OCI-LY1 (cell line): ENCODE data around the gene VWA8.

ENCODE experiments used
- H2AFZ ChIP-seq: fragments of 200-600 bp; sonication (generic), shearing (Covaris generic); 2 replicates; pipeline ENCODE4 v1.6.0; 2014; ENCODE audit warnings: antibody characterized with exemption, mild to moderate bottlenecking, low read length
- H3F3A ChIP-seq: fragments of 200-600 bp; sonication (generic), shearing (Covaris generic); 2 replicates; pipeline ENCODE4 v1.6.0; 2014; ENCODE audit warnings: mild to moderate bottlenecking, antibody characterized with exemption, low read length, moderate library complexity; ENCODE audit not compliant: insufficient read depth
- H3K27ac ChIP-seq: fragments of 200-600 bp; sonication (generic); 2 replicates; pipeline ENCODE4 v1.5.1; 2014; ENCODE audit warnings: low read length, mixed run types, mild to moderate bottlenecking, low read depth; ENCODE audit not compliant: poor library complexity, severe bottlenecking
- H3K27me3 ChIP-seq: fragments of 200-600 bp; sonication (generic); 2 replicates; pipeline ENCODE4 v1.6.0; 2014; ENCODE audit warnings: antibody characterized with exemption, mild to moderate bottlenecking, low read length, moderate library complexity; ENCODE audit not compliant: insufficient read depth
- H3K36me3 ChIP-seq: fragments of 200-600 bp; sonication (generic); 2 replicates; pipeline ENCODE4 v1.6.1; 2014; ENCODE audit warnings: mild to moderate bottlenecking, antibody characterized with exemption, low read length, moderate library complexity, mixed read lengths; ENCODE audit not compliant: insufficient read depth
- H3K4me1 ChIP-seq: fragments of 200-600 bp; sonication (generic); 2 replicates; pipeline ENCODE4 v1.5.1; 2014; ENCODE audit warnings: mild to moderate bottlenecking, low read length, moderate library complexity; ENCODE audit not compliant: insufficient read depth, severe bottlenecking
- H3K4me2 ChIP-seq: fragments of 200-600 bp; sonication (generic), shearing (Covaris generic); 2 replicates; pipeline ENCODE4 v1.6.1; 2014; ENCODE audit warnings: low read length
- H3K4me3 ChIP-seq: fragments of 200-600 bp; sonication (generic); 2 replicates; pipeline ENCODE4 v1.5.1; 2014; ENCODE audit warnings: low read length, low read depth, mild to moderate bottlenecking, mixed read lengths; ENCODE audit not compliant: poor library complexity, severe bottlenecking
- H3K79me2 ChIP-seq: fragments of 200-600 bp; shearing (Covaris generic); 2 replicates; pipeline ENCODE4 v1.6.1; 2016; ENCODE audit warnings: mixed run types, low read length, mixed read lengths; ENCODE audit not compliant: insufficient read depth
- H3K9ac ChIP-seq: fragments of 200-600 bp; sonication (generic), shearing (Covaris generic); 2 replicates; pipeline ENCODE4 v1.6.1; 2014; ENCODE audit warnings: mild to moderate bottlenecking, low read length, mixed read lengths
- H3K9me2 ChIP-seq: fragments of 200-600 bp; sonication (generic), shearing (Covaris generic); 2 replicates; pipeline ENCODE4 v1.6.1; 2014; ENCODE audit warnings: low read depth, mild to moderate bottlenecking, low read length, mixed read lengths
- H3K9me3 ChIP-seq: fragments of 200-600 bp; shearing (Covaris generic); 2 replicates; pipeline ENCODE4 v1.6.1; 2014; ENCODE audit warnings: low read length, mixed read lengths
- H4K20me1 ChIP-seq: fragments of 200-600 bp; sonication (generic), shearing (Covaris generic); 2 replicates; pipeline ENCODE4 v1.6.0; 2016; ENCODE audit warnings: mild to moderate bottlenecking, low read length; ENCODE audit not compliant: insufficient read depth
- CTCF ChIP-seq: fragments of 200-600 bp; sonication (generic), shearing (Covaris generic); IDR thresholded peaks from 2 replicates; pipeline ENCODE4 v1.5.1; 2017; ENCODE audit warnings: mild to moderate bottlenecking, antibody characterized with exemption, low read length, moderate library complexity, mixed read lengths
- EZH2 ChIP-seq: fragments of 200-600 bp; sonication (generic), shearing (Covaris generic); IDR thresholded peaks from 2 replicates; pipeline ENCODE4 v1.8.0; 2017; ENCODE audit warnings: borderline replicate concordance, mixed run types, mild to moderate bottlenecking, antibody characterized with exemption, low read length, moderate library complexity, mixed read lengths

The VWA8 gene

GRCh38 chr13:41644742-41645141, 316.2 kb downstream of the VWA8 start:
- no peaks in the 10 kb centered on the region for H3K27me3 ChIP-seq
- H4K20me1 ChIP-seq = no peaks in the 10 kb centered on the region
- H3K9me3 ChIP-seq = no peaks in the 10 kb centered on the region
- no peaks in the 10 kb centered on the region for H3K9me2 ChIP-seq
- H3K4me3 ChIP-seq = no peak overlapping the region
- H2AFZ ChIP-seq = no peak overlapping the region
- H3K79me2 ChIP-seq = no peaks in the 10 kb centered on the region
- H3K4me2 ChIP-seq = no peak overlapping the region
- H3K4me1 ChIP-seq = peaks cover 52% of the 10 kb centered on the region
- peak overlapping the region; percentile 9 for H3K27ac ChIP-seq
- no peak overlapping the region for H3K9ac ChIP-seq
- no peaks in the 10 kb centered on the region for H3K36me3 ChIP-seq
- TF ChIP-seq EZH2 (no peak), CTCF (no peak)
- no peaks in the 10 kb centered on the region for H3F3A ChIP-seq

GRCh38 chr13:41643507-41643906, 317.4 kb downstream of the VWA8 start:
- Histone ChIP-seq H3K4me1 (peaks cover 53% of the 10 kb centered on the region), H3K27ac (peak overlapping the region; percentile 32), H4K20me1 (no peaks in the 10 kb centered on the region), H3K9me3 (no peaks in the 10 kb centered on the region), H3K79me2 (no peaks in the 10 kb centered on the region), H3F3A (no peaks in the 10 kb centered on the region), H3K4me3 (no peak overlapping the region), H3K9ac (no peak overlapping the region), H3K36me3 (no peaks in the 10 kb centered on the region), H2AFZ (no peak overlapping the region), H3K9me2 (no peaks in the 10 kb centered on the region), H3K27me3 (no peaks in the 10 kb centered on the region), H3K4me2 (no peak overlapping the region; the same call in 1 of the 2 replicates)
- TF ChIP-seq CTCF = no peak
- TF ChIP-seq EZH2 = no peak

GRCh38 chr13:41641961-41642360, 318.9 kb downstream of the VWA8 start:
- Histone ChIP-seq H3K79me2 (no peaks in the 10 kb centered on the region), H3K27ac (no peak overlapping the region), H3K4me2 (no peak overlapping the region), H3K4me1 (peaks cover 44% of the 10 kb centered on the region), H2AFZ (no peak overlapping the region), H3K9me2 (no peaks in the 10 kb centered on the region), H3F3A (no peaks in the 10 kb centered on the region), H3K4me3 (no peak overlapping the region), H4K20me1 (no peaks in the 10 kb centered on the region), H3K36me3 (no peaks in the 10 kb centered on the region), H3K9ac (no peak overlapping the region), H3K27me3 (no peaks in the 10 kb centered on the region), H3K9me3 (no peaks in the 10 kb centered on the region)
- no peak for TF ChIP-seq EZH2
- TF ChIP-seq CTCF = no peak
